Gastrocnemius medialis (tissue), 4 donors: ENCODE data around the gene PARD3. TPM values are rescaled to one million over a fixed set of nuclear protein-coding genes. Genes with fewer than 3 reads are reported as not detected.

Experiments used
- ATAC-seq, 2 donors: fragments of 150-250 bp; one replicate each; pipeline ENCODE4 v1.9.1; 2016
- DNase-seq, 2 donors: peaks; one replicate each; pipeline ENCODE4 v3.0.0-alpha.2; 2019
- H3K27ac ChIP-seq, 4 donors: fragments of 200-600 bp; sonication (generic); 1 replicate in 1 of 4; 2 replicates in 3 of 4; pipeline ENCODE4 v1.5.1; 2016 to 2018; ENCODE audit warnings: mild to moderate bottlenecking in 2 of 4, moderate library complexity in 1 of 4
- H3K27me3 ChIP-seq, 3 donors: fragments of 200-600 bp; sonication (generic) in 2 of 3; 1 replicate in 1 of 3; 2 replicates in 2 of 3; pipeline versions ENCODE4 v1.5.1 to v1.6.0; 2016 to 2019; ENCODE audit warnings: mild to moderate bottlenecking in 1 of 3, moderate library complexity in 1 of 3
- H3K36me3 ChIP-seq, 2 donors: fragments of 200-600 bp; sonication (generic) in 1 of 2; one replicate each; pipeline ENCODE4 v1.5.1; 2017 to 2018
- H3K4me1 ChIP-seq, 2 donors: fragments of 200-600 bp; sonication (generic) in 1 of 2; one replicate each; pipeline ENCODE4 v1.5.1; 2016 to 2017; ENCODE audit warnings: mild to moderate bottlenecking in 2 of 2
- H3K4me3 ChIP-seq, 4 donors: fragments of 200-600 bp; sonication (generic) in 3 of 4; 1 replicate in 1 of 4; 2 replicates in 3 of 4; pipeline ENCODE4 v1.5.1; 2016 to 2019; ENCODE audit warnings: mild to moderate bottlenecking in 2 of 4
- H3K9me3 ChIP-seq, 3 donors: fragments of 200-600 bp; sonication (generic) in 2 of 3; 1 replicate in 1 of 3; 2 replicates in 2 of 3; pipeline ENCODE4 v1.5.1; 2016 to 2019
- CTCF ChIP-seq, 5 experiments: fragments of 450-650 bp in 3 of 5; fragments of 200-600 bp in 2 of 5; sonication (generic) in 2 of 5; IDR thresholded peaks in 4 of 5; conservative IDR thresholded peaks in 1 of 5; 1 replicate in 4 of 5; 2 replicates in 1 of 5; pipeline ENCODE4 v1.5.1; 2016 to 2019; ENCODE audit warnings: antibody characterized with exemption in 5 of 5, mild to moderate bottlenecking in 3 of 5, moderate library complexity in 3 of 5
- POLR2A ChIP-seq, 2 donors: fragments of 450-650 bp; IDR thresholded peaks; one replicate each; pipeline ENCODE4 v1.6.1; 2017; ENCODE audit warnings: antibody characterized with exemption in 2 of 2, mild to moderate bottlenecking in 2 of 2, moderate library complexity in 2 of 2
- in situ Hi-C, 4 donors: fragments of 200-750 bp; cut with MboI; loops; one replicate each; pipeline versions ENCODE4 v1.15.0 to v1.8.0; 2017; ENCODE audit warnings: low sequenced_read_pairs in 4 of 4
- intact Hi-C: fragments of 100-400 bp; cut with DNase I; formaldehyde crosslinking; loops from one replicate; pipeline ENCODE4 v1.15.1; 2023; ENCODE audit warnings: low total_unique reads
- total RNA-seq, 4 donors: library from RNA; depleted of rRNA; stranded (reverse); fragments of >200 nt; gene quantifications; one replicate each; pipeline versions ENCODE4 v1.1.0 to v1.2.3, GENCODE V29; 2016

PARD3 gene
- total RNA-seq, 4 donors from 2014 or later = 64.6 to 75.8 (median 68.3) TPM

- in situ Hi-C loops = no loop called here
- no peak for DNase-seq
- no peak for TF ChIP-seq POLR2A (IDR thresholded peaks at IDR 0.05)
- no peak for TF ChIP-seq CTCF (IDR thresholded peaks at IDR 0.05 in 4 of 5, conservative IDR thresholded peaks at IDR 0.05 in 1 of 5)
- intact Hi-C loops = no loop called here
- H3K27ac ChIP-seq = no peak overlapping the region
- ATAC-seq = no peak
- no peaks in the 10 kb centered on the region for H3K27me3 ChIP-seq
- peaks cover 12 to 15% of the 10 kb centered on the region in 2 donors for H3K4me1 ChIP-seq
- H3K9me3 ChIP-seq = no peaks in the 10 kb centered on the region
- H3K4me3 ChIP-seq = no peak overlapping the region
- no peaks in the 10 kb centered on the region for H3K36me3 ChIP-seq
Measured at GRCh38 chr10:34599026-34599795, 215.9 kb downstream of the PARD3 start.

- ATAC-seq (no peak), DNase-seq (no peak)
- Histone ChIP-seq H3K4me1 (peaks cover 12% of the 10 kb centered on the region in 2 donors), H3K9me3 (no peaks in the 10 kb centered on the region), H3K27ac (no peak overlapping the region), H3K4me3 (no peak overlapping the region), H3K36me3 (no peaks in the 10 kb centered on the region), H3K27me3 (no peaks in the 10 kb centered on the region)
- in situ Hi-C loops (no loop called here), intact Hi-C loops (no loop called here)
- no peak for TF ChIP-seq POLR2A (IDR thresholded peaks at IDR 0.05)
- no peak for TF ChIP-seq CTCF (IDR thresholded peaks at IDR 0.05 in 4 of 5, conservative IDR thresholded peaks at IDR 0.05 in 1 of 5)
Measured at GRCh38 chr10:34596351-34596750, 218.7 kb downstream of the PARD3 start.

GRCh38 chr10:34593930-34594329 is 221.2 kb downstream of the PARD3 start:
- DNase-seq (no peak), ATAC-seq (no peak)
- Histone ChIP-seq H3K4me1 (peaks cover 2 to 5% of the 10 kb centered on the region in 2 donors), H3K36me3 (no peaks in the 10 kb centered on the region), H3K27ac (no peak overlapping the region), H3K27me3 (no peaks in the 10 kb centered on the region), H3K4me3 (no peak overlapping the region), H3K9me3 (no peaks in the 10 kb centered on the region)
- no peak for TF ChIP-seq CTCF (IDR thresholded peaks at IDR 0.05 in 4 of 5, conservative IDR thresholded peaks at IDR 0.05 in 1 of 5)
- no peak for TF ChIP-seq POLR2A (IDR thresholded peaks at IDR 0.05)
- intact Hi-C loops = no loop called here
- in situ Hi-C loops = no loop called here

- H3K27me3 ChIP-seq = no peaks in the 10 kb centered on the region
- no peaks in the 10 kb centered on the region for H3K36me3 ChIP-seq
- ATAC-seq (no peak), DNase-seq (no peak)
- H3K9me3 ChIP-seq = no peaks in the 10 kb centered on the region
- in situ Hi-C loops (no loop called here), intact Hi-C loops (no loop called here)
- no peak overlapping the region for H3K4me3 ChIP-seq
- H3K27ac ChIP-seq = no peak overlapping the region
- TF ChIP-seq CTCF (IDR thresholded peaks at IDR 0.05 in 4 of 5, conservative IDR thresholded peaks at IDR 0.05 in 1 of 5) (no peak), POLR2A (IDR thresholded peaks at IDR 0.05) (no peak)
- peaks cover 0 to under 1% of the 10 kb centered on the region in 2 donors for H3K4me1 ChIP-seq
Measured at GRCh38 chr10:34593374-34593890, 221.7 kb downstream of the PARD3 start.
